Glomerular visceral epithelial cell (primary cell): ENCODE data around the gene OXT.

ENCODE experiments used
- DNase-seq: peaks from one replicate; pipeline ENCODE4 v3.0.0-alpha.2; 2016; ENCODE audit errors: extremely low spot score

The OXT gene

GRCh38 chr20:3084283-3084985 lies 13.0 kb downstream of the OXT start, which contains the start of gene AVP:
AVP (minus strand) TSS chr20:3084724; CDS start chr20:3084674, 50 bp downstream.
- DNase-seq = no peak

- no peak for DNase-seq
Measured at GRCh38 chr20:3084986-3085360, 13.6 kb downstream of the OXT start.

DNA sequence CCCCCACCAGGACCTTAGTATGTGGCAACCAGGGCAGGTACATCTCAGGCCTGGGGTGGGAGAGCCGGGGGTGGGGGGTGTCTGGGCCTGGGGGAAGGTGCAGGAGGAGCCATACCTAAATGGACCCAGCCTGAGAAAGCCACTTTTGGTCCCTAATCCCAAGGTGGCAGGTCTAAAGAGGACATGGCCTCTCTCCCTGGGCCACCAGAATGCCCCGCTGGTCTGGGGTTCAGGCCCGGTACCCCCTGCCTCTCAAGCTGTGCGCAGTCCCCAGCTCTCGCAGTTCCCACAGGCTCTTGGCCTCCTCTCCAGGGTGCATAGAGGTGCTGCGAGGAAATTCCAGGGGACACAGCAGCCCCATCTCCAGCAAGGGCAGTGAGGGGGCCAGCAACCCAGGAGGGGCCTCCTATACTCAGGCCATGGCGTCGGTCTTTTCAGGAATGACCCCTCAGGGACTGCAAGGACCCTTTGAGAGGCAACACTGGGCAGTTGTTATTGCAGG lies 14.2 kb downstream of the OXT start:
- DNase-seq = no peak

DNA sequence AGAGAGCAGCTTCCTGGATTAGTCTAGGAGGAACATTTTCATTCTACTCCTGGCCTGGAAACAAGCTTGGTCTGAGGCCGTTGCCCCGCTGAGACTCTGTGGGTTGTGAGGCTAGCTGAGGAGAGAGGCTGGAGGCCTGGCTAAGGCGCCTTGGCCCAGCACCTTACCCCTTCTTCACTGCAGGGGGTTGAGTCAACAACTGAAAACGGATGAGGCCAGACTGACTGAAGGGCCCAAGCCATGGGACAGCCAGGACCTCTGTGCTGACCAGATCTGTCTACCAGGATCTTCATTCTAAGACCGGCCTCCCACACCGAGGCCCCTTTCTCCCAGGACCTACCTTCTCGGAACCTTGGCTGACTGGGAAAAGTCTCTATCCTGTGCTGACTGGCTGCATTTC lies 16.6 kb downstream of the OXT start:
- DNase-seq = no peak

- no peak for DNase-seq
Measured at GRCh38 chr20:3090565-3090964, 19.1 kb downstream of the OXT start.

GRCh38 chr20:3092611-3093379 lies 21.4 kb downstream of the OXT start:
- DNase-seq = no peak

- DNase-seq = no peak
Measured at GRCh38 chr20:3093861-3094361, 22.5 kb downstream of the OXT start.

- DNase-seq = no peak
Measured at GRCh38 chr20:3094848-3095629, 23.6 kb downstream of the OXT start.

GRCh38 chr20:3100480-3100879 lies 29.1 kb downstream of the OXT start:
- DNase-seq = no peak

DNA sequence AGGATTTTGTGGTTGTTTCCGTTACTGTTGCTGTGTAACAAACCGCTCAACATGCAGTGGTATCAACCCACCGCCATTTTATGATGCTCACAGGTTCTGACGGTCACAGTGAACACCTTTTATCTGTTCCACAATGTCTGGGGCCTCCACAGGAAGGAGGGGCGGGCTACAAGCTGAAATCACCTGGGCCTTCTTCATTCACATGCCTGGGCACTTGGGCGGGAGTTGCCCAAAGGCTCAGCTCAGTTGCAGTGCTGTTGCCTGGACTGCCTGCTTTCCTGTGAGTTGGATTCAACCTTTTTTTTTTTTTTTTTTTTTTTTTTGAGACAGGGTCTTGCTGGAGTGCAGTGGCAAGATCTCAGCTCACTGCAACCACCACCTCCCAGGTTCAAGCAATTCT lies 29.8 kb downstream of the OXT start:
- DNase-seq = no peak

DNA sequence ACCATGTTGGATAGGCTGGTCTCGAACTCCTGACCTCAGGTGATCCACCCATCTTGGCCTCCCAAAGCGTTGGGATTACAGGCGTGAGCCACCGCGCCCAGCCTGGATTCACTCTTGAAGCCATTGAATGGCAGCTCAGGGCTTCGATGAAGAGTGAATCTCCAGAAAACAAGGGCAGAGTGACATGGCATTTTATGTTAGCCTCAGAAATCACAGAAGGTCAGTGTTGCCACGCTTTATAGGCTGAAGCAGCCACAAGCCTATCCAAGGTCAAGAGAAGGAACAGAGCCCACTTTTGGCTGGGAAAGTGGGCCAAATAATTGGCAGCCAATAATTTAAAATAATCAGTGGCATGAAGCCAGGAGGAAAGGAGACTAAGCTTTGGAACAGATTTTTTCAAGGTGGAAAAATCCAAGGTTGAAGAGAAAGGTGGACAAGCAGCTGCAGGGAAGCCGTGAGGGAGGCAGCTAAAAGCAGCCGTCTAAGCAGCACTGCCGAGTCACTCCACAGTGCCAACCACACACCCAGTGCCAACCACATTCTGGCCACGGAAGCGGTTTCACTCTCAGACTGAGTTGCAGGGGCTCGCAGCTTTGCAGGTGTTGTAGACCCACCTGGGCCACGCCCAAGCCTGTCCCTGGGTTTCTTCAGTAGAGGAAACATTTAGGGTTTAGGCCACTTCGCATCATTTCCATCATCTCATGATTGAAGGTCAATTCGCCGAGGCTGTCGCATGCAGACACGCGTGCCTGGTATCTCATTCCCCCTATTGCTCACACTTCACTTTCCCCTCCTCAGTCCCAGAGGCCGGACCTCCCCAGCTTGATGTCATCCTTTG lies 30.5 kb downstream of the OXT start:
- DNase-seq = no peak

DNA sequence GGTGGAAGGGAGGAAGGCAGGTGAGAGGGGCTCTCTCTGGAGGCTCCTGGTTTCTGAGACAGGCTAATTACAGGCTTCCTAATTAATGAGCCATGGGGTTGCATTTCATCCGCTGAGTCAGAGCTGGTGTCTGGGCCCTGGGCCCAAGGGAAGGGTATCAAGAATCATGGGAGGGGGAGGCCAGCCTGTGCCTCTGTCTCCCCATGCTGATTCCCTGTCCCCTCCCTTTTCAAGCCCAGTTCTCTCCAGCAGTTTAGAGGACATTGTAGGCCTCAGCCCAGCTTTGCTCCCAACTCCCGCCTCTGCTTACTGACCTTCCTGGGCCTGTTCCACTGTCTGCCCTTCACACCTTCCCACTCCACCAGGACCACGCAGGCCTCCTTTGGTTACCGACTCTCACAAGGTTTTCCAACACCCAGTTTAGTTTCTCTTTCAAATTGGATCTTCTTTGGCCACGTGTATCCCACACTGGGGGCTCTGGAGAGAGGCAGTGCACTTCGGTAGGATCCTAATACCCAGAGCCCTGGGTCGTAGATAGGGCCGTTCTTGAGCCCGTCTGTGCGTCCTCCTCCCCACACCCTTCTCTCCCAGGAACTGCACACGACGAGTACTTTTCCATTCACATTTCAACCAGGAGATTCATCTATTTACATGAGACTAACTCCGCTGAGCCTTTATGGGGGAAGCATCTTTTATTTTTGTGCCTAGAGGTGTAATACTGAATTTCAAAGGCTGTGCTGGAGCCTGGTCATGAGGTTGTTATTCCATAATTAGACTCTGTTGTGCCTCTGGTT lies 31.4 kb downstream of the OXT start:
- no peak for DNase-seq

DNA sequence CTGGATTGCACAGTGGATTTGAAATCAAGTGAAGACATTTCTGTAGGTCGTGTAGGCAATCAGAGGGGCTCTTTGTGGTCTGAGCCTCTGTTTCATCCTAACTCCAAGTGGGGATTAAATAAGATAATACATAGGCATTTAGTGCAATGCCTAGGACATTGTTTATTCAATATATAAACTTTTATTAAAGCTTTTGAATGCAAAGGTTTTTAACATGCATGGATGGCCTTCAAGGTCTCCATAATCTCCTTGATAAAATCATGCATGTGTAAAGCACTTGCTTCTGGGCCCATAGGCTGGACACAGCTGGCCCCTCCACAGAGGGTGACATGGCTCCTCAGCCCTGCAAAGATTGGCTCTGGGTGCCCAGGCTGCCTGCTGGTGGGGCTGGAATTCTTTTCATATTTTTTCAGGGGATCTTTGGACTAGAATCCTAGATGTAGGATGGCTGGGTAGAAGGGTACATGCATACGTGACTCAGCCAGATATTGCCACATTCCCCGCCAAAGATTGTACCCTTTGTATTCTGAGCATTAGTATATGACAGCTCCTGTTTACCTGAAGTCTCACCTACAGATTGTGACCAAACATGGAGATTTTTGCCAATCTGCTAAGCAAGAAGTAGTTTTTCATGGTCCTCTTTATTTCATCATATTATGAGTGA lies 32.1 kb downstream of the OXT start:
- DNase-seq = no peak

- DNase-seq = no peak
Measured at GRCh38 chr20:3105256-3106137, 34.1 kb downstream of the OXT start.

DNA sequence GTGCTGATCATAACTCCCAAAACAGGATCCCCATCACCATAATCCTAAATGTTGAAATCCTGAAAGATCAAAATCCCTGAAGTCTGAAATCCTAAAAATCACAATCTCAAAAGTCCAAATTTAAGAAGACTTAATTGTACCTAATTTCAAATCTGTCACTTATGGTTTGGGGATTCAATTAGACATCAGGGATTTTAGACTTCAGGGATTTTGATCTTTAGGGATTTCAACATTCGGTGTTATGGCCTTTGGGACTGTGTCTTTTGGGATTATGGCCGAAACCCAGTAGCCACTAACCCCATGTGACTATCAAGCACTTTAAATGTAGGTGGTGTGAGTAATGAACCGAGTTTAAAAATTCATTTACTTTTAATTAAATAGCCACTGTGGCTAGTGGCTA lies 34.8 kb downstream of the OXT start:
- no peak for DNase-seq

DNA sequence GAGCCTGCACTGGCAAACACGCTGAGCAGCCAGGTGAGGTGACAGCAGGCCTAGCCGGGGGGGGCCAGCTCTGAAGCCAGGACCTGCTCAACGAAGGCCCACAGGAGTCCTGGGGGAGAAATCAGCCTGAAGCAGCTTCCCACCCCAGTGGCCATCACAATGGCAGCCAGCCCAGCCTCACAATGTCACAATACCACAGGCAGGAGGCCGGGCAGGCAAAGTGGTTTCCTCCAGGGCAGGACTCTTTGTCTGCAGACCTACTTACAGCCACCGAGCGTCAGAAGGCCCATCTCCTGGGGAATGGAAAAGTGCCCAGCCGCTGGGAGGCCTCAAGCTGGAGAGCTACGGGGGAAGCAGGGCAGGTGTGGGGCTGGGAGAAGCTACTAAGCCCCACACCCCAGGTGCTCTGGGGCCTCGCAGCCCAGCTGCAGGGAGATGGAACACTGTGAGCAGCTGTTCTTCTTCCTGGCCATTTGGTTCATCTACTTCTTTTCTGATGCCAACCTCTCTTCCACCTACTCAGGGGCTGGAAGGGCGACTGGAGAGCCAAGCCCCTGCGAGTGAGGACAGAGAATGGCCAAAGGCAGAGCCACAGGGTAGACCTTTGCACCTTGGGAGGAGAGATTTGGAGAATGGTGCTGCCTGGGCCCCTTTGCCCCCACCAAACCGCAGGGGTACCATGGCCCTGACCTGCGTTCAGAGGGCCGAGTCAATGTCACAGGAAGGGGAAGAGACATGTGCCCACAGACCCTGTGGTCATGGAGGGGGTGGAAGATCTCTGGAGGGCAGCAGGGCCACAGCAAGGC lies 35.4 kb downstream of the OXT start:
- DNase-seq = no peak

GRCh38 chr20:3107464-3108025 lies 36.1 kb downstream of the OXT start:
- DNase-seq = no peak
